Measurements from ENCODE around the gene ATG2B. TPM values are rescaled to one million over a fixed set of nuclear protein-coding genes. Genes with fewer than 3 reads are reported as not detected.

The ATG2B gene
- 10 to 100 TPM; 28.4 to 55.1 (median 40.0) TPM for total RNA-seq

GRCh38 chr14:96362965-96363750, at the start of gene ATG2B, which contains the start of gene GSKIP:
TSS of gene ATG2B (minus strand) at chr14:96363341. CDS start at chr14:96362976, 365 bp downstream.
TSS of gene GSKIP (plus strand) at chr14:96363526. CDS start at chr14:96382248, 18,722 bp downstream.
- intact Hi-C loops (cut with DNase I) = no loop called here
- no peaks in the 10 kb centered on the region for H3K9me3 ChIP-seq
- H3K27ac ChIP-seq = peak within 1 kb of the TSS; percentile 85 to 94 (median 91)
- peaks cover 21% of the 10 kb centered on the region in 2 donors for H3K4me1 ChIP-seq
- TF ChIP-seq POLR2A (IDR thresholded peaks at IDR 0.05) (peak in 1 of 2 donors; percentile 88), CTCF (IDR thresholded peaks at IDR 0.05) (no peak)
- H3K27me3 ChIP-seq = no peaks in the 10 kb centered on the region
- peak within 1 kb of the TSS; percentile 85 to 99 (median 93) for H3K4me3 ChIP-seq (replicated peaks in 1 of 3)
- 0% methylated on average over 27 of the region's 92 CpGs; no CpG with 5 or more reads in 1 of the 2 donors for WGBS, 2 donors
- peak; percentile 91 to 94 for DNase-seq
- H3K36me3 ChIP-seq = no peaks in the 10 kb centered on the region

GRCh38 chr14:96410119-96410518, 47.0 kb upstream of the ATG2B start:
- H3K27me3 ChIP-seq = no peaks in the 10 kb centered on the region
- no peak for TF ChIP-seq CTCF (IDR thresholded peaks at IDR 0.05)
- TF ChIP-seq POLR2A (IDR thresholded peaks at IDR 0.05) = no peak
- no peaks in the 10 kb centered on the region for H3K4me1 ChIP-seq
- 83% methylated on average over 4 of the region's 4 CpGs for WGBS, 2 donors
- no peak overlapping the region for H3K27ac ChIP-seq
- no peak for DNase-seq
- intact Hi-C loops (cut with DNase I) = no loop called here
- no peaks in the 10 kb centered on the region for H3K36me3 ChIP-seq
- no peaks in the 10 kb centered on the region for H3K9me3 ChIP-seq
- H3K4me3 ChIP-seq (replicated peaks in 1 of 3) = no peak overlapping the region

GRCh38 chr14:96409701-96410100, 46.6 kb upstream of the ATG2B start:
- 89 to 94% methylated on average over 9 of the region's 9 CpGs for WGBS, 2 donors
- Histone ChIP-seq H3K27ac (no peak overlapping the region), H3K4me3 (replicated peaks in 1 of 3) (no peak overlapping the region), H3K9me3 (no peaks in the 10 kb centered on the region), H3K27me3 (no peaks in the 10 kb centered on the region), H3K36me3 (no peaks in the 10 kb centered on the region), H3K4me1 (no peaks in the 10 kb centered on the region)
- DNase-seq = no peak
- intact Hi-C loops (cut with DNase I) = no loop called here
- TF ChIP-seq CTCF (IDR thresholded peaks at IDR 0.05) = no peak
- TF ChIP-seq POLR2A (IDR thresholded peaks at IDR 0.05) = no peak

- Histone ChIP-seq H3K27ac (no peak overlapping the region), H3K9me3 (no peaks in the 10 kb centered on the region), H3K4me3 (replicated peaks in 1 of 3) (no peak overlapping the region), H3K27me3 (no peaks in the 10 kb centered on the region), H3K36me3 (no peaks in the 10 kb centered on the region), H3K4me1 (no peaks in the 10 kb centered on the region)
- TF ChIP-seq CTCF (IDR thresholded peaks at IDR 0.05) (no peak), POLR2A (IDR thresholded peaks at IDR 0.05) (no peak)
- no peak for DNase-seq
- intact Hi-C loops (cut with DNase I) = no loop called here
- WGBS, 2 donors = 76 to 77% methylated on average over 12 of the region's 12 CpGs
Observed at GRCh38 chr14:96408608-96409007, 45.5 kb upstream of the ATG2B start.

- DNase-seq = no peak
- no peaks in the 10 kb centered on the region for H3K36me3 ChIP-seq
- H3K27me3 ChIP-seq = no peaks in the 10 kb centered on the region
- intact Hi-C loops (cut with DNase I) = no loop called here
- H3K4me3 ChIP-seq (replicated peaks in 1 of 3) = no peak overlapping the region
- H3K4me1 ChIP-seq = no peaks in the 10 kb centered on the region
- H3K9me3 ChIP-seq = no peaks in the 10 kb centered on the region
- H3K27ac ChIP-seq = no peak overlapping the region
- TF ChIP-seq POLR2A (IDR thresholded peaks at IDR 0.05) (no peak), CTCF (IDR thresholded peaks at IDR 0.05) (no peak)
- 70 to 73% methylated on average over 3 of the region's 3 CpGs for WGBS, 2 donors
Observed at GRCh38 chr14:96407935-96408570, 44.9 kb upstream of the ATG2B start.

Measured in thyroid gland (tissue), 4 donors.